H9 (cell line): ENCODE data around the gene PREB. TPM values are rescaled to one million over a fixed set of nuclear protein-coding genes. Genes with fewer than 3 reads are reported as not detected.

Experiments used
- DNase-seq: peaks from one replicate; pipeline ENCODE4 v3.0.0-alpha.2; 2017
- H2AFZ ChIP-seq: one replicate; pipeline ENCODE4 v1.6.1; 2013; ENCODE audit warnings: mild to moderate bottlenecking, low read length, control low read depth, moderate library complexity
- H2AK5ac ChIP-seq: 2 replicates; pipeline ENCODE4 v1.6.1; 2013; ENCODE audit warnings: low read length, control low read depth, mixed read lengths; ENCODE audit not compliant: insufficient read length
- H2BK120ac ChIP-seq: one replicate; pipeline ENCODE4 v1.6.1; 2013; ENCODE audit warnings: low read depth, mild to moderate bottlenecking, low read length, control low read depth, inconsistent platforms; ENCODE audit not compliant: poor library complexity, severe bottlenecking
- H2BK12ac ChIP-seq: 2 replicates; pipeline ENCODE4 v1.6.1; 2013; ENCODE audit warnings: low read length, control low read depth, mixed read lengths, low read depth; ENCODE audit not compliant: insufficient read length
- H2BK15ac ChIP-seq: 2 replicates; pipeline ENCODE4 v1.6.1; 2013; ENCODE audit warnings: low read depth, low read length, control low read depth
- H2BK20ac ChIP-seq: one replicate; pipeline ENCODE4 v1.6.1; 2013; ENCODE audit warnings: low read depth, mild to moderate bottlenecking, low read length, control low read depth, inconsistent platforms; ENCODE audit not compliant: poor library complexity, severe bottlenecking
- H2BK5ac ChIP-seq: 2 replicates; pipeline ENCODE4 v1.6.1; 2013; ENCODE audit warnings: low read length, control low read depth, mixed read lengths; ENCODE audit not compliant: insufficient read length
- H3K14ac ChIP-seq: 2 replicates; pipeline ENCODE4 v1.6.1; 2013; ENCODE audit warnings: low read length, control low read depth; ENCODE audit not compliant: insufficient read depth
- H3K18ac ChIP-seq: 2 replicates; pipeline ENCODE4 v1.6.1; 2013; ENCODE audit warnings: low read depth, mild to moderate bottlenecking, mixed read lengths, low read length, control low read depth; ENCODE audit not compliant: insufficient read length
- H3K23ac ChIP-seq: 2 replicates; pipeline ENCODE4 v1.6.1; 2013; ENCODE audit warnings: low read length, control low read depth, mixed read lengths, low read depth; ENCODE audit not compliant: insufficient read length
- H3K23me2 ChIP-seq: 2 replicates; pipeline ENCODE4 v1.6.1; 2013; ENCODE audit warnings: low read depth, mild to moderate bottlenecking, mixed read lengths, low read length, control low read depth; ENCODE audit not compliant: insufficient read length, poor library complexity, severe bottlenecking
- H3K27ac ChIP-seq: 2 replicates; pipeline ENCODE4 v1.5.1; 2013; ENCODE audit warnings: low read length, control low read depth, mixed read lengths, low read depth; ENCODE audit not compliant: insufficient read length
- H3K27me3 ChIP-seq: 2 replicates; pipeline ENCODE4 v1.6.1; 2013; ENCODE audit warnings: low read length, control low read depth, inconsistent platforms; ENCODE audit not compliant: insufficient read depth
- H3K4ac ChIP-seq: 2 replicates; pipeline ENCODE4 v1.6.1; 2013; ENCODE audit warnings: low read depth, mild to moderate bottlenecking, control low read depth, inconsistent platforms, low read length, moderate library complexity
- H3K4me1 ChIP-seq: 2 replicates; pipeline ENCODE4 v1.6.1; 2013; ENCODE audit warnings: low read length, control low read depth, inconsistent platforms; ENCODE audit not compliant: insufficient read depth
- H3K4me2 ChIP-seq: 2 replicates; pipeline ENCODE4 v1.6.1; 2013; ENCODE audit warnings: low read length, control low read depth, mixed read lengths; ENCODE audit not compliant: insufficient read length, insufficient read depth
- H3K56ac ChIP-seq: 2 replicates; pipeline ENCODE4 v1.6.1; 2013; ENCODE audit warnings: low read depth, mild to moderate bottlenecking, mixed read lengths, low read length, control low read depth; ENCODE audit not compliant: insufficient read length
- H3K79me1 ChIP-seq: 2 replicates; pipeline ENCODE4 v1.6.1; 2013; ENCODE audit warnings: low read depth, mild to moderate bottlenecking, moderate library complexity, low read length, control low read depth, inconsistent platforms; ENCODE audit not compliant: insufficient read depth, poor library complexity, severe bottlenecking
- H3K79me2 ChIP-seq: 2 replicates; pipeline ENCODE4 v1.6.1; 2013; ENCODE audit warnings: low read length, control low read depth, inconsistent platforms; ENCODE audit not compliant: insufficient read depth
- H3K9ac ChIP-seq: 2 replicates; pipeline ENCODE4 v1.6.1; 2013; ENCODE audit warnings: low read length, control low read depth, mixed read lengths; ENCODE audit not compliant: insufficient read length; ENCODE audit errors: extremely low read depth
- H3K9me3 ChIP-seq: one replicate; pipeline ENCODE4 v1.6.1; 2013; ENCODE audit warnings: low read depth, low read length, inconsistent platforms; ENCODE audit not compliant: control insufficient read depth
- H3T11ph ChIP-seq: one replicate; pipeline ENCODE4 v1.6.1; 2013; ENCODE audit warnings: mild to moderate bottlenecking, low read length, control low read depth, inconsistent platforms
- H4K20me1 ChIP-seq: one replicate; pipeline ENCODE4 v1.6.1; 2013; ENCODE audit not compliant: control insufficient read depth, insufficient read length, insufficient read depth
- H4K5ac ChIP-seq: 2 replicates; pipeline ENCODE4 v1.6.1; 2013; ENCODE audit warnings: low read depth, mild to moderate bottlenecking, mixed read lengths, low read length, control low read depth; ENCODE audit not compliant: insufficient read length
- H4K8ac ChIP-seq: replicated peaks from 2 replicates; pipeline ENCODE4 v1.6.1; 2013; ENCODE audit warnings: low read length, control low read depth, mixed read lengths, low read depth; ENCODE audit not compliant: insufficient read length
- H4K91ac ChIP-seq: 2 replicates; pipeline ENCODE4 v1.6.1; 2013; ENCODE audit warnings: low read depth, mild to moderate bottlenecking, moderate library complexity, mixed read lengths, low read length, control low read depth; ENCODE audit not compliant: insufficient read length
- H3K27ac Mint-ChIP-seq, 3 experiments: 2 replicates in 2 of 3; 3 replicates in 1 of 3; pipeline ENCODE4 v1.8.0; 2020 to 2021; ENCODE audit warnings: mixed read lengths in 3 of 3, mild to moderate bottlenecking in 1 of 3, moderate library complexity in 1 of 3
- H3K27me3 Mint-ChIP-seq: 2 replicates; pipeline ENCODE4 v1.8.0; 2021; ENCODE audit warnings: low read depth, mild to moderate bottlenecking, moderate library complexity, mixed read lengths
- H3K36me3 Mint-ChIP-seq, 3 experiments: 2 replicates in 2 of 3; 3 replicates in 1 of 3; pipeline ENCODE4 v1.8.0; 2020 to 2021; ENCODE audit warnings: low read depth in 3 of 3, mixed read lengths in 3 of 3; ENCODE audit not compliant: insufficient read depth in 1 of 3
- H3K4me1 Mint-ChIP-seq, 2 experiments: 2 replicates each; pipeline ENCODE4 v1.8.0; 2020; ENCODE audit warnings: mixed read lengths in 2 of 2
- H3K4me3 Mint-ChIP-seq, 2 experiments: 2 replicates in 1 of 2; 3 replicates in 1 of 2; pipeline ENCODE4 v1.8.0; 2020 to 2021; ENCODE audit warnings: mild to moderate bottlenecking in 2 of 2, mixed read lengths in 2 of 2, moderate library complexity in 1 of 2
- H3K9me3 Mint-ChIP-seq, 2 experiments: 2 replicates in 1 of 2; 3 replicates in 1 of 2; pipeline ENCODE4 v1.8.0; 2020; ENCODE audit warnings: mild to moderate bottlenecking in 2 of 2, mixed read lengths in 2 of 2, moderate library complexity in 1 of 2
- CTCF ChIP-seq: fragments of 200-600 bp; sonication (generic); conservative IDR thresholded peaks from 3 replicates; pipeline ENCODE4 v1.8.0; 2021; ENCODE audit warnings: antibody characterized with exemption, mild to moderate bottlenecking
- whole genome bisulfite sequencing: extraction: QIAGEN DNeasy Blood & Tissue Kit; methylation state at CpG from one replicate; pipeline ENCODE4 v1.1.7; 2013; ENCODE audit warnings: missing lambda C conversion rate, low lambda C conversion rate, mixed read lengths; ENCODE audit not compliant: insufficient read length; ENCODE audit errors: extremely low coverage; 5-methylcytosine and 5-hydroxymethylcytosine counted together
- total RNA-seq: library from RNA; stranded (reverse); gene quantifications from 2 replicates; pipeline ENCODE4 v1.2.1, GENCODE V29; 2021

The PREB gene
- total RNA-seq, 1 experiment from 2014 or later, result 43.6 TPM

- no CpG with 5 or more reads among the region's 14 CpGs for WGBS
- Histone ChIP-seq H3K4me1 (no peaks in the 10 kb centered on the region), H3K4me2 (no peak overlapping the region), H3K18ac (no peak overlapping the region), H3K23ac (no peak overlapping the region), H2AFZ (no peak overlapping the region), H2BK15ac (no peak overlapping the region), H4K8ac (no peak overlapping the region), H4K20me1 (peaks cover 3% of the 10 kb centered on the region), H3K4ac (no peak overlapping the region), H2BK120ac (no peak overlapping the region), H3T11ph (no peak overlapping the region), H4K5ac (no peak overlapping the region), H2BK20ac (no peak overlapping the region), H4K91ac (no peak overlapping the region), H3K27me3 (no peaks in the 10 kb centered on the region), H2BK12ac (no peak overlapping the region), H3K9ac (no peak overlapping the region), H3K9me3 (no peaks in the 10 kb centered on the region), H3K14ac (no peak overlapping the region), H3K56ac (no peak overlapping the region), H3K27ac (no peak overlapping the region), H3K79me2 (no peaks in the 10 kb centered on the region), H2AK5ac (no peak overlapping the region), H2BK5ac (no peak overlapping the region), H3K23me2 (no peaks in the 10 kb centered on the region), H3K79me1 (no peaks in the 10 kb centered on the region)
- H3K27ac Mint-ChIP-seq, result peak overlapping the region in 1 of 3 experiments; percentile 91; a peak in 1 of 7 replicates
- DNase-seq, result no peak
- H3K9me3 Mint-ChIP-seq, result no peaks in the 10 kb centered on the region; a peak in 1 of 5 replicates
- H3K27me3 Mint-ChIP-seq, result peaks cover 2% of the 10 kb centered on the region; the same call in 1 of the 2 replicates
- peaks cover 0 to 1% (median 0%) of the 10 kb centered on the region in 3 experiments; a peak in 4 of 7 replicates for H3K36me3 Mint-ChIP-seq
- H3K4me3 Mint-ChIP-seq, result no peak overlapping the region
- H3K4me1 Mint-ChIP-seq, result peaks cover 8 to 10% of the 10 kb centered on the region in 2 experiments
- no peak for TF ChIP-seq CTCF
Observed at GRCh38 chr2:27097341-27097740, 37.1 kb downstream of the PREB start.
